Ecto neural progenitor cell (in vitro differentiated cells): Measurements from ENCODE around the gene PLOD1.
"Not testable (repeated sequence)": the region's sequence is repeated elsewhere in the genome, so short reads cannot be mapped to it uniquely, and the experiment has no call there.

Experiments used
- DNase-seq: peaks from one replicate; pipeline ENCODE4 v3.0.0-alpha.2; 2018; ENCODE audit warnings: low spot score

The PLOD1 gene

DNA sequence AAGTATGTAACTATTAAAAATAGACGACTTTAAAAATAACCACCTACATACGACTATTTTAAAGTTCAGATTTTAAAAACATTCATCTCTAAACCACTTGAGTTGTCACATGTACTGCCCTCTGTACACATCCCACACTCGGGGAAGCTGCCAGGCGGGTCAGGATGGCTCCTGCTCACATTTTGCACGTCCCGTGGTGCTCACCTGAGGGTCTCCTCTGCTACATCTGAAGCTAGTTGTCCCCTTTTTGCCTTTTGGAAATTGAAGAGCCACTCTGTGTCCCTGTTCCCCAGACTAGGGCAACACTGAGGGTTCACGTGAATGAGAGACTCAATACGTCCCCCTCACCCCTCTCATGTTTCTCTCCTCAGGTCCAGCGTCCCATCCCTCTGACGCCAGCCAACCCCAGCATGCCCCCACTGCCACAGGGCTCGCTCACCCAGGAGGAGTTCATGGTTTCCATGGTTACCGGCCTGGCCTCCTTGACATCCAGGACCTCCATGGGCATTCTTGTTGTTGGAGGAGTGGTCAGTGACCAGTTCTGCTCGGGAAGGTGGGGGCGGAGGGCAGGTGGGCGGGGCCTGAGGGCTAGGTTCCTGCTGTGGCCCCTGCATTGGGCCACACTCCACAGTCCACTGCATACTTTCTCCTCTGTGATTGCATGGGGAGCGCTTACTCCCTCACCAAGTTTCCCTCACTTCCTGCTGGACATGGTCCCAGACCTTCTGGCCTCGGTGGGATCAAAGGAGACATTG is 71.8 kb downstream of the PLOD1 start:
- no peak for DNase-seq

- DNase-seq, result no peak
Measured at GRCh38 chr1:12007204-12007603, 72.7 kb downstream of the PLOD1 start.

GRCh38 chr1:12008355-12008754 is 73.8 kb downstream of the PLOD1 start:
- not testable (repeated sequence) for DNase-seq

DNA sequence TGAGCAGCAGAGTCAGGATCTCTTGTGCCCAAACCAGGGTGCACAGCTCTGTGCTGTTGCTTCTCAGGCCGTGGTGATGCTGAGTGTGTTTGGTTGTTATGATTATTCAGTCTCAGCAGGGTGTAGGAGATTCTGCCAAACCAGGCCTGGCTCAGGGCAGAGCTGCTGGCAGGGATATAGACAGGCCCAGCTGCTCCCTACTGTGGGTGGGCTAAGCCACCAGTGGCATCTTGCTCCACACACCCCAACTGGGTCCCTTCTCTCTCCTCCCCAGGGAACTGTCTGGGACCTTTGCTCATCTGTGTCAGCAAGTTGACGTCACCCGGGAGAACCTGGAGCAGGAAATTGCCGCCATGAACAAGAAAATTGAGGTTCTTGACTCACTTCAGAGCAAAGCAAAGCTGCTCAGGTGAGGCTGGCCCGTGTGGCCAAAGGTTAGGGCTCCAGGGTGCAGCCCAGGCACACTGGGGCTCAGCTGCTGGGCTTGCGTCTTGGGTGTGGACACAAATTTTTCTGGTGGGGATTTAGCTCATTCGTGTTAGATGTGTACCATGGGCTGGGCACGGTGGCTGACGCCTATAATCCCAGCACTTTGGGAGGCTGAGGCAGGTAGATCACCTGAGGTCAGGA is 74.9 kb downstream of the PLOD1 start:
- no peak for DNase-seq

GRCh38 chr1:12010746-12011570 is 76.4 kb downstream of the PLOD1 start:
- DNase-seq, result no peak

- no peak for DNase-seq
Measured at GRCh38 chr1:12011998-12012397, 77.5 kb downstream of the PLOD1 start.

DNA sequence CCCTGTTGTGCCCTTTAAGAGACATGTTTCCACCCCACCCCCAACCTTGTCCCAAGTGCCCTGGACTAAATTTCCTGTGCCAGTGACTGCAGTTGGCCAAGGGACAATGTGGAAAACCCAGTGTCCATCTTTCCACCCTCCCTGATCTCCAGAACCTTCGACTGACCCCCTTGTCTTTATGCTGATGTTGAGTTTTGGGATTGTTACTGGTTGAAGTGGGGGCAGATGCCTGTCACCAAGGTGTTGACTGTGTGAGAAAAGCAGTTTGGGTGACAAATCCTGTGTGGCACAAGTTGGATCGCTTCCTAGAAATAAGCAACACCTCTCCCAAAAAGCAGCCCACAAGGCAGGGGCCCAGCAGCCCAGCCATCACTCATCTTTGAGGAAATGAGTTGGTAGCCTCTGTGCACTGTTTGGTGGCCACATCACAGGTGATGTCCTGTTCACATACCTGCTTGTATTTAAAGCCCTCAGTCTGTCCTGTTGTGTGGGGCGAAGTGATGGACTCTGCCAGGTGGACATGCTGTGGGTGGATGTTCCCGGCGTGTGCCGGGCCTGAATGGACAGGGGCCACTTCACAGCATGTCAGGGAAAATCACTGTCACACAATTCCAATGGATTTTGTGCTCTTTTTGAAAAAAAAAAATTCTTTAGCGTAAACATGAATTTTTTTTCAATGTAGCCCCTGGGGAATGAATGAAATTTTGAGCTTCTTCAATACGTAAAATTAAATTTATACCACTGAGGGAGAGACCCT is 78.2 kb downstream of the PLOD1 start:
- DNase-seq, result no peak

GRCh38 chr1:12014141-12014991 is 79.8 kb downstream of the PLOD1 start:
- no peak for DNase-seq

DNA sequence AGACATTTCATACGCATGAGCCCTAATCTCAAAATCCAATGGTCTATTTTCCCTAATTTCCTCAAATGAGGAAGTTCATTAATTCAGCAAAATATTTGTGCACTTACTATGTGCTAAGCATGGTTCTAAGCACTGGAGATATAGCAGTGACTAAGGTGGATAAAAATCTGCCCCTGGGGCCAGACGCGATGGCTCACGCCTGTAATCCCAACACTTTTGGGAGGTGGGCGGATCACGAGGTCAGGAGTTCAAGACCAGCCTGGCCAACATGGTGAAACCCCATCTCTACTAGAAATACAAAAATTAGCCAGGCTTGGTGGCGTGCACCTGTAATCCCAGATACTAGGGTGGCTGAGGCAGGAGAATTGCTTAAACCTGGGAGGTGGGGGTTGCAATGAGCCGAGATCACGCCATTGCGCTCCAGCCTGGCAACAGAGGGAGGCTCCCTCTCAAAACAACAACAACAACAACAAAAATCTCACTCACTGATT is 80.5 kb downstream of the PLOD1 start:
- no peak for DNase-seq

DNA sequence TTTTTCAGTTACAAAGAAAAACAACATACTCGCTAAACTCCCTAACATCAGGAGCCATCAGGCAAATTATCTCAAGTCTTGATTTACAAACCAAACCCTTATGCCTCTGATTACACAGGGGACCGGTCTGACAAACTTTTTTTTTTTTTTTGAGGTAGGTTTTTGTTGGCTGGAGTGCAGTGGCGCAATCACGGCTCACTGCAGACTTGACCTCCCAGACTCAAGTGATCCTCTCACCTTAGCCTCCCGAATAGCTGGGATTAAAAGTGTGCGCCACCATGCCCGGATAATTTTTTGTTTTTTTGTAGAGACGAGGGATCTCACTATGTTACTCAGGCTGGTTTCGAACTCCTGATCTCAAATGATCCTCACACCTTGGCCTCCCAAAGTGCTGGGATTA is 81.0 kb downstream of the PLOD1 start:
- no peak for DNase-seq

DNA sequence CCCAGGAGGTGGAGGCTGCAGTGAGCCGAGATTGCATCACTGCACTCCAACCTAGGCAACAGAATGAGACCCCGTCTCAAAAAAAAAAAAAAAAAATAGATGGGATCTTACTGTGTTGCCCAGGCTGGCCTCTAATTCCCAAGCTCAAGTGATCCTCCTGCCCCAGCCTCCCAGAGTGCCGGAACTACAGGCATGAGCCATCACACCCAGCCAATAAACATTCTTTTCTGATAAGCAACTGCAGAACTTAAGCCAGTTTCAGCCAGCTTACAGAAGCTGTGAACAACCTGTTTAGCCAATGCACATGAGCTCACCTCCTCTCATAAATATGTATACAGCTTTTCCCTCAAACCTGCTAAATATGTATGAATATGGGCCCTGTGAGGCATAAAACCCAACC is 81.7 kb downstream of the PLOD1 start:
- no peak for DNase-seq

DNA sequence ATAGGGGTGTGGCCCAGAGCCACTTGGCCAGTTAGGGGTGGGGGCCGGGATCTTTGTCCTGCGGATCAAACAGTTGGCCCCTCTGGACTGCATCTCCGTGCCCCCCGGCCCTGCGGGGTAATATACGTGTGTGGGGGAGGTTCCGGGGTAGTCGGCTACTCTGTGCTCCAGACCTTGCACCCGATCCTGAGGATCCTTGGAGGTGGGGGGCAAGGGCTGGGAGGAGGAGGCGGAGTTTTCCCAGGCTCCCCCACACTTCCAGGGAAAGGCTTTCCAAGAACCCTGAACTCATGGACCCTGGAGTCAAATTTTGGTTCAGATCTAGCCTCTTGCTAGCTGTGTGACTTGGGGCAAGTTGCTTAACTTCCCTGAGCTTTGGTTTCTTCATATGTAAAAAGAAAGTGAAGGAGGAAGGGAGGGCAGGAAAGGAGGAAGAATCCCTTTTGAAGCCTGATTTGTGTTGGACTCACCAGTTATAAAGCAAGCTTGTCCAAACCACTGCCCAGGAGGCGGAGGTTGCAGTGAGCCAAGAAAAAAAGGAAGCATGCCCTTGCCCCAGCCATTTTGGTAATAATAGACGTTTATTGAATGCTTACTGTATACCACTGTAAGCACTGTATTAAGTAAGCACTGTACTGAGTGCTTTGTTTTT is 85.5 kb downstream of the PLOD1 start:
- no peak for DNase-seq

DNA sequence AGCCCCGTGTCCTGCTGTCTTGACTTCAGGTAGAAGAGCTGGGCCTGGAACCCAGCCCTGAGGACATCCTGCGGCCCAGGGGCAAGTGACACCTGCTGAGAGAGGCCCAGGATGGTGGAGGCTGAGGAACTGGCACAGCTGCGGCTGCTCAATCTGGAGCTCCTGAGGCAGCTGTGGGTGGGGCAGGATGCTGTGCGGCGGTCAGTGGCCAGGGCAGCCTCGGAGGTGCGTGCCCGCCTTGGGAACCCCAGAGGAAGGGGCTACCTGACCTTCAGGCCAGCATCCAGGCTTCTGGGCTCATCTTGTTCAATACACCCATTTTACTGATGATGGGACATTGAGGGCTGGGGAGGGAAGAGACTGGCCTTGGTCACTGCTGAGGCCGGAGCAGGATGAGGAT is 87.1 kb downstream of the PLOD1 start:
- DNase-seq, result no peak

DNA sequence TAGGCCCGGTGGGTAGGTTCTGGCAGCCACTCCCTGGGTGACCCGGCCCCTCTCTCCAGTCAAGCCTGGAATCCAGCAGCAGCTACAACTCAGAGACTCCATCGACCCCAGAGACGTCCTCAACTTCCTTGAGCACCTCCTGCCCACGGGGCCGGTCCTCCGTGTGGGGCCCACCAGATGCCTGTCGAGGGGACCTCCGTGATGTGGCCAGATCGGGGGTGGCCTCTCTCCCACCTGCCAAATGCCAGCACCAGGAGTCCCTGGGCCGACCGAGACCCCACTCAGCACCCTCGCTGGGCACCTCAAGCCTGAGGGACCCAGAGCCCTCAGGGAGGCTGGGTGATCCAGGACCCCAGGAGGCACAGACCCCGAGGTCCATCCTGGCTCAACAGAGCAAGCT is 87.5 kb downstream of the PLOD1 start:
- no peak for DNase-seq
